Tibial artery (tissue), 4 donors: Measurements from ENCODE around the gene HOXA10.

Experiments
- DNase-seq, 2 donors: peaks; one replicate each; pipeline ENCODE4 v3.0.0-alpha.2; 2019
- H3K27ac ChIP-seq, 2 donors: fragments of 200-600 bp; sonication (generic) in 1 of 2; 1 replicate in 1 of 2; 2 replicates in 1 of 2; pipeline ENCODE4 v1.5.1; 2018 to 2019; ENCODE audit warnings: mild to moderate bottlenecking in 1 of 2
- H3K27me3 ChIP-seq, 2 donors: fragments of 200-600 bp; sonication (generic) in 1 of 2; one replicate each; pipeline versions ENCODE4 v1.5.1 to v1.6.0; 2016 to 2019
- H3K36me3 ChIP-seq, 3 donors: fragments of 200-600 bp; sonication (generic) in 2 of 3; one replicate each; pipeline ENCODE4 v1.5.1; 2016 to 2019; ENCODE audit warnings: mild to moderate bottlenecking in 2 of 3
- H3K4me1 ChIP-seq, 4 donors: fragments of 200-600 bp; sonication (generic) in 2 of 4; 1 replicate in 3 of 4; 2 replicates in 1 of 4; pipeline ENCODE4 v1.5.1; 2016 to 2019
- H3K4me3 ChIP-seq, 2 donors: fragments of 200-600 bp; sonication (generic) in 1 of 2; 1 replicate in 1 of 2; 2 replicates in 1 of 2; pipeline ENCODE4 v1.5.1; 2018 to 2019; ENCODE audit warnings: mild to moderate bottlenecking in 2 of 2
- H3K9me3 ChIP-seq, 3 donors: fragments of 200-600 bp; sonication (generic) in 1 of 3; one replicate each; pipeline ENCODE4 v1.5.1; 2016 to 2019
- intact Hi-C: fragments of 100-400 bp; cut with DNase I; formaldehyde crosslinking; loops from one replicate; pipeline ENCODE4 v1.15.0; 2023; ENCODE audit warnings: low total_unique reads
- TF ChIP-seq, protein P1 (sequence below), 2 experiments: fragments of 200-600 bp in 1 of 2; fragments of 450-650 bp in 1 of 2; IDR thresholded peaks; one replicate each; pipeline ENCODE4 v1.5.1; 2017 to 2019; ENCODE audit warnings: antibody characterized with exemption in 2 of 2, mild to moderate bottlenecking in 1 of 2, moderate library complexity in 1 of 2

The HOXA10 gene

DNA sequence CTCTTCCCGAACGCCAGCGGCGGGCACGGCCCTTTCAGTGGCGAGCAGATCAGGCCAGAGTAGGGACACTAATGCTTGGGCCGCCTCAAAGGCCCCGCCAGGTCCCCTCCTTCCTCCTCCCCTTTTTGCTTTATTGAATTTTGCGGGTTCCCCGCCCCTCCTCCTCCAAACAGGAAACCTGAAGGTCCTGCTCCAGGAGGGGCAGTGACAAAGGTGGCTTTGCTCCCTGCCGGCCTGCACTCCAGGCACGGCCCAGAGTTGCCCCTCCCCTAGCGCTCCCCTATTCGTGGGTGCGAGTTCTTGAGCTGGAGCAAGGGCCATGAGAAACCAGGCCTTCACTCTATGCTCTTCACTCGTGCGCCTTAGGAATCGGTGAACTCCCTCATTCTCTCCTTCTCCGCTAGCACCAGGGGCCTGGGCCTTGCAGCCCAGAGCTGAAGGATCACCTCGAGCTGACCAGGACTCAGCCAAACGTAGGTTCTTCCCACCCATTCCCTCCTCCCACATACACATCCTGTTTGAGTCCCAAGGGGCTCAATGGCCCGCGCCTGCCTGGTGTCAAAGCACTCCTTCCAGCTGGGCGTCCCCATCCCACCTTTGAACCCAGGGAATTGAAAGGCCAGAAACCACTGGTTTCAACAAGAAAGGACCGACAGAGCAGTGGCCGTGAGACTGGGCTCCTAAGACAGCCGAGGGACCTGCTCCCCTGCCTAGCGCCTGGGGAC, 25.9 kb downstream of the HOXA10 start:
- H3K4me1 ChIP-seq, result peaks cover 10 to 43% (median 35%) of the 10 kb centered on the region in 4 donors
- H3K4me3 ChIP-seq, result peak overlapping the region; percentile 66 to 78
- intact Hi-C loops, result no loop called here
- no peaks in the 10 kb centered on the region for H3K27me3 ChIP-seq
- TF ChIP-seq, protein P1, sequence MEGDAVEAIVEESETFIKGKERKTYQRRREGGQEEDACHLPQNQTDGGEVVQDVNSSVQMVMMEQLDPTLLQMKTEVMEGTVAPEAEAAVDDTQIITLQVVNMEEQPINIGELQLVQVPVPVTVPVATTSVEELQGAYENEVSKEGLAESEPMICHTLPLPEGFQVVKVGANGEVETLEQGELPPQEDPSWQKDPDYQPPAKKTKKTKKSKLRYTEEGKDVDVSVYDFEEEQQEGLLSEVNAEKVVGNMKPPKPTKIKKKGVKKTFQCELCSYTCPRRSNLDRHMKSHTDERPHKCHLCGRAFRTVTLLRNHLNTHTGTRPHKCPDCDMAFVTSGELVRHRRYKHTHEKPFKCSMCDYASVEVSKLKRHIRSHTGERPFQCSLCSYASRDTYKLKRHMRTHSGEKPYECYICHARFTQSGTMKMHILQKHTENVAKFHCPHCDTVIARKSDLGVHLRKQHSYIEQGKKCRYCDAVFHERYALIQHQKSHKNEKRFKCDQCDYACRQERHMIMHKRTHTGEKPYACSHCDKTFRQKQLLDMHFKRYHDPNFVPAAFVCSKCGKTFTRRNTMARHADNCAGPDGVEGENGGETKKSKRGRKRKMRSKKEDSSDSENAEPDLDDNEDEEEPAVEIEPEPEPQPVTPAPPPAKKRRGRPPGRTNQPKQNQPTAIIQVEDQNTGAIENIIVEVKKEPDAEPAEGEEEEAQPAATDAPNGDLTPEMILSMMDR (IDR thresholded peaks at IDR 0.05), result no peak
- peak in 1 of 2 donors; percentile 80 for DNase-seq
- peak overlapping the region; percentile 71 to 94 for H3K27ac ChIP-seq
- H3K36me3 ChIP-seq, result peaks cover 25 to 33% (median 25%) of the 10 kb centered on the region in 3 donors
- no peaks in the 10 kb centered on the region for H3K9me3 ChIP-seq

- Histone ChIP-seq H3K4me3 (peak within 1 kb of the TSS; percentile 66 to 78), H3K27ac (peak within 1 kb of the TSS; percentile 71 to 94), H3K4me1 (peaks cover 10 to 36% (median 29%) of the 10 kb centered on the region in 4 donors), H3K27me3 (no peaks in the 10 kb centered on the region), H3K36me3 (peaks cover 29 to 39% (median 32%) of the 10 kb centered on the region in 3 donors), H3K9me3 (no peaks in the 10 kb centered on the region)
- TF ChIP-seq, protein P1 (IDR thresholded peaks at IDR 0.05), result no peak
- peak; percentile 73 to 88 for DNase-seq
- intact Hi-C loops, result no loop called here
These were observed 26.7 kb downstream of the HOXA10 start, which contains the start of gene HOXA6 for GRCh38 chr7:27147199-27148030. TSS of gene HOXA6 (minus strand) at chr7:27147774. CDS start at chr7:27147749, 25 bp downstream.

DNA sequence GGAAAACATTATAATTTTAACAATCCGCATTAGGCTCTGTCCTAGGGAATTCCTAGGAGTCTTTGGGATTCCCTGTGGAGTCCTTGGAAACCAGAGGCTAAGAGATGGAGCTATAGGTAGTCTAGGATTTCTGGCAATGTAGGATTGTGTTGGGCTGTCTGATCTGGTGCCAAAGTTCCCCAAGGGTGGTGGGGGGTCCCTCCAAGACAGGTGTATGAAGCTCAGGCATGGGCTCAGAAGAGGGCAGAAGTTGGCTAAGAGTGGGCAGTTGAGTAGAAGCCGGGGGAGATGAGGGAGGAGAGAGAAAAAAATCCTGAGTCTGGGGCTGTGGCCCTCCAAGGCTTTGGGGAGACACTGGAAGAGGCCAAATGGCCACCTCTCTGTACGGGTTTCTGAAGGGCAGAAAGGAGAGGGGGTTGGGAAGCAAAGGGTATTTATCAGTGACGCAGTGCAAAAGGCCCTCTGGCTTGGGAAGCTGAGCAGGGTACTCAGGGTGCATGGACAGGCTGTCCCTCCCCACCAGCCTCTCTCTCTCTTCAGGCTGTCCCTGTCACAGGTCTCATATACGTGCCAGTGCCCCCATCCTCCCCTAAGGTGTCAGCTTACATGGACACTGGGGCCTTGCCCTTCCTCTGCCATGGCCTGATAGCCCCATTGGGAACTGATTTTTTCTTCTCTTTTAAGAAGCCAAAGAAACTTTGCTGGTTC, 27.5 kb downstream of the HOXA10 start:
- TF ChIP-seq, protein P1 (IDR thresholded peaks at IDR 0.05), result no peak
- no peaks in the 10 kb centered on the region for H3K9me3 ChIP-seq
- H3K36me3 ChIP-seq, result peaks cover 34 to 44% (median 37%) of the 10 kb centered on the region in 3 donors
- H3K4me3 ChIP-seq, result no peak overlapping the region
- H3K27ac ChIP-seq, result peak overlapping the region; percentile 71 to 94
- no peak for DNase-seq
- peaks cover 10 to 36% (median 29%) of the 10 kb centered on the region in 4 donors for H3K4me1 ChIP-seq
- intact Hi-C loops, result no loop called here
- no peaks in the 10 kb centered on the region for H3K27me3 ChIP-seq

- Histone ChIP-seq H3K27ac (no peak overlapping the region), H3K36me3 (peaks cover 37 to 47% (median 40%) of the 10 kb centered on the region in 3 donors), H3K9me3 (no peaks in the 10 kb centered on the region), H3K4me1 (peaks cover 10 to 36% (median 29%) of the 10 kb centered on the region in 4 donors), H3K27me3 (no peaks in the 10 kb centered on the region), H3K4me3 (no peak overlapping the region)
- TF ChIP-seq, protein P1 (IDR thresholded peaks at IDR 0.05), result no peak
- intact Hi-C loops, result no loop called here
- no peak for DNase-seq
These were observed 28.2 kb downstream of the HOXA10 start for GRCh38 chr7:27145914-27146412.
